Prostate gland (tissue), 2 donors: ENCODE data around the gene ZNF440.

Source experiments
- POLR2A ChIP-seq: fragments of 450-650 bp; IDR thresholded peaks from one replicate; pipeline ENCODE4 v1.6.1; 2016; ENCODE audit warnings: antibody characterized with exemption, mild to moderate bottlenecking
- TF ChIP-seq, protein P1 (sequence below), 4 experiments: fragments of 200-600 bp in 2 of 4; fragments of 450-650 bp in 2 of 4; sonication (generic) in 2 of 4; IDR thresholded peaks; 1 replicate in 3 of 4; 2 replicates in 1 of 4; pipeline ENCODE4 v1.5.1; 2016 to 2019; ENCODE audit warnings: antibody characterized with exemption in 4 of 4, mild to moderate bottlenecking in 2 of 4, moderate library complexity in 2 of 4

DNA sequence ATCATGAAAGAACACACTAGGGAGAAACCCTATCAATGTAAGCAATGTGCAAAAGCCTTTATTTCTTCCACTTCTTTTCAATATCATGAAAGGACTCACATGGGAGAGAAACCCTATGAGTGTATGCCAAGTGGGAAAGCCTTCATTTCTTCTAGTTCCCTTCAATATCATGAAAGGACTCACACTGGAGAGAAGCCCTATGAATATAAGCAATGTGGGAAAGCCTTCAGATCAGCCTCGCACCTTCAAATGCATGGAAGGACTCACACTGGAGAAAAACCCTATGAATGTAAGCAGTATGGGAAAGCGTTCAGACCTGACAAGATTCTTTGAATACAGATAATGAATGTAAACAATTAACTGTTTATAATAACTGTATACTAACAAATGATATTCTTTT, 19.5 kb downstream of the ZNF440 start:
- TF ChIP-seq, protein P1, sequence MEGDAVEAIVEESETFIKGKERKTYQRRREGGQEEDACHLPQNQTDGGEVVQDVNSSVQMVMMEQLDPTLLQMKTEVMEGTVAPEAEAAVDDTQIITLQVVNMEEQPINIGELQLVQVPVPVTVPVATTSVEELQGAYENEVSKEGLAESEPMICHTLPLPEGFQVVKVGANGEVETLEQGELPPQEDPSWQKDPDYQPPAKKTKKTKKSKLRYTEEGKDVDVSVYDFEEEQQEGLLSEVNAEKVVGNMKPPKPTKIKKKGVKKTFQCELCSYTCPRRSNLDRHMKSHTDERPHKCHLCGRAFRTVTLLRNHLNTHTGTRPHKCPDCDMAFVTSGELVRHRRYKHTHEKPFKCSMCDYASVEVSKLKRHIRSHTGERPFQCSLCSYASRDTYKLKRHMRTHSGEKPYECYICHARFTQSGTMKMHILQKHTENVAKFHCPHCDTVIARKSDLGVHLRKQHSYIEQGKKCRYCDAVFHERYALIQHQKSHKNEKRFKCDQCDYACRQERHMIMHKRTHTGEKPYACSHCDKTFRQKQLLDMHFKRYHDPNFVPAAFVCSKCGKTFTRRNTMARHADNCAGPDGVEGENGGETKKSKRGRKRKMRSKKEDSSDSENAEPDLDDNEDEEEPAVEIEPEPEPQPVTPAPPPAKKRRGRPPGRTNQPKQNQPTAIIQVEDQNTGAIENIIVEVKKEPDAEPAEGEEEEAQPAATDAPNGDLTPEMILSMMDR (IDR thresholded peaks at IDR 0.05): no peak
- no peak for TF ChIP-seq POLR2A
